ENCODE results near the gene PLEKHA6. TPM values are rescaled to one million over a fixed set of nuclear protein-coding genes. Genes with fewer than 3 reads are reported as not detected.

Gene PLEKHA6
- total RNA-seq, 2 donors from 2014 or later, result 24.5 to 49.3 TPM

- no peak overlapping the region for H3K4me3 ChIP-seq
- TF ChIP-seq CTCF (IDR thresholded peaks at IDR 0.05), result no peak
- no peak for TF ChIP-seq POLR2A (IDR thresholded peaks at IDR 0.05)
- TF ChIP-seq POLR2AphosphoS5 (IDR thresholded peaks at IDR 0.05), result no peak
- H3K9me3 ChIP-seq, result no peaks in the 10 kb centered on the region
- WGBS, result 51% methylated on average over 7 of the region's 7 CpGs
- no peak overlapping the region for H3K27ac ChIP-seq
- DNase-seq (ENCODE audit: low spot score), result no peak
- H3K36me3 ChIP-seq, result no peaks in the 10 kb centered on the region
- intact Hi-C loops (cut with DNase I), result no loop called here
- H3K4me1 ChIP-seq (replicated peaks), result peaks cover 1% of the 10 kb centered on the region
- no peaks in the 10 kb centered on the region for H3K27me3 ChIP-seq (replicated peaks; ENCODE audit: insufficient read depth)
Measured at GRCh38 chr1:204296431-204296988, 63.2 kb downstream of the PLEKHA6 start.

GRCh38 chr1:204295671-204296070, 64.1 kb downstream of the PLEKHA6 start:
- Histone ChIP-seq H3K27ac (no peak overlapping the region), H3K36me3 (no peaks in the 10 kb centered on the region), H3K9me3 (no peaks in the 10 kb centered on the region), H3K4me3 (no peak overlapping the region), H3K27me3 (replicated peaks; ENCODE audit: insufficient read depth) (no peaks in the 10 kb centered on the region), H3K4me1 (replicated peaks) (no peaks in the 10 kb centered on the region)
- WGBS, result 80% methylated on average over 10 of the region's 10 CpGs
- DNase-seq (ENCODE audit: low spot score), result no peak
- TF ChIP-seq CTCF (IDR thresholded peaks at IDR 0.05), result no peak
- no peak for TF ChIP-seq POLR2AphosphoS5 (IDR thresholded peaks at IDR 0.05)
- no peak for TF ChIP-seq POLR2A (IDR thresholded peaks at IDR 0.05)
- intact Hi-C loops (cut with DNase I), result no loop called here

GRCh38 chr1:204294357-204294756, 65.4 kb downstream of the PLEKHA6 start:
- no peaks in the 10 kb centered on the region for H3K27me3 ChIP-seq (replicated peaks; ENCODE audit: insufficient read depth)
- intact Hi-C loops (cut with DNase I), result no loop called here
- H3K4me1 ChIP-seq (replicated peaks), result peaks cover under 1% of the 10 kb centered on the region
- H3K27ac ChIP-seq, result no peak overlapping the region
- DNase-seq (ENCODE audit: low spot score), result no peak
- H3K36me3 ChIP-seq, result no peaks in the 10 kb centered on the region
- no peak overlapping the region for H3K4me3 ChIP-seq
- H3K9me3 ChIP-seq, result no peaks in the 10 kb centered on the region
- TF ChIP-seq POLR2A (IDR thresholded peaks at IDR 0.05) (no peak), CTCF (IDR thresholded peaks at IDR 0.05) (no peak), POLR2AphosphoS5 (IDR thresholded peaks at IDR 0.05) (peak; percentile 47)
- WGBS, result 52% methylated on average over 5 of the region's 5 CpGs

GRCh38 chr1:204293605-204294337, 66.0 kb downstream of the PLEKHA6 start:
- H3K4me3 ChIP-seq, result no peak overlapping the region
- no peak for DNase-seq (ENCODE audit: low spot score)
- intact Hi-C loops (cut with DNase I), result no loop called here
- no peaks in the 10 kb centered on the region for H3K27me3 ChIP-seq (replicated peaks; ENCODE audit: insufficient read depth)
- H3K27ac ChIP-seq, result no peak overlapping the region
- 70% methylated on average over 7 of the region's 7 CpGs for WGBS
- H3K4me1 ChIP-seq (replicated peaks), result peaks cover 5% of the 10 kb centered on the region
- no peaks in the 10 kb centered on the region for H3K9me3 ChIP-seq
- TF ChIP-seq POLR2AphosphoS5 (IDR thresholded peaks at IDR 0.05) (no peak), POLR2A (IDR thresholded peaks at IDR 0.05) (no peak), CTCF (IDR thresholded peaks at IDR 0.05) (no peak)
- no peaks in the 10 kb centered on the region for H3K36me3 ChIP-seq

GRCh38 chr1:204292740-204293139, 67.0 kb downstream of the PLEKHA6 start:
- H3K36me3 ChIP-seq, result no peaks in the 10 kb centered on the region
- no peaks in the 10 kb centered on the region for H3K9me3 ChIP-seq
- no peaks in the 10 kb centered on the region for H3K27me3 ChIP-seq (replicated peaks; ENCODE audit: insufficient read depth)
- TF ChIP-seq POLR2AphosphoS5 (IDR thresholded peaks at IDR 0.05) (no peak), POLR2A (IDR thresholded peaks at IDR 0.05) (no peak), CTCF (IDR thresholded peaks at IDR 0.05) (no peak)
- DNase-seq (ENCODE audit: low spot score), result no peak
- 53% methylated on average over 5 of the region's 5 CpGs for WGBS
- H3K27ac ChIP-seq, result no peak overlapping the region
- H3K4me3 ChIP-seq, result no peak overlapping the region
- intact Hi-C loops (cut with DNase I), result no loop called here
- H3K4me1 ChIP-seq (replicated peaks), result peaks cover 13% of the 10 kb centered on the region

Measured in prostate gland (tissue), 2 donors.